ENCODE results near the gene ATG13. TPM values are rescaled to one million over a fixed set of nuclear protein-coding genes. Genes with fewer than 3 reads are reported as not detected.

The ATG13 gene
- total and polyA plus RNA-seq, 2 of the 4 experiments (the other 2 are of a cell fraction) = 43.0 to 49.7 TPM

DNA sequence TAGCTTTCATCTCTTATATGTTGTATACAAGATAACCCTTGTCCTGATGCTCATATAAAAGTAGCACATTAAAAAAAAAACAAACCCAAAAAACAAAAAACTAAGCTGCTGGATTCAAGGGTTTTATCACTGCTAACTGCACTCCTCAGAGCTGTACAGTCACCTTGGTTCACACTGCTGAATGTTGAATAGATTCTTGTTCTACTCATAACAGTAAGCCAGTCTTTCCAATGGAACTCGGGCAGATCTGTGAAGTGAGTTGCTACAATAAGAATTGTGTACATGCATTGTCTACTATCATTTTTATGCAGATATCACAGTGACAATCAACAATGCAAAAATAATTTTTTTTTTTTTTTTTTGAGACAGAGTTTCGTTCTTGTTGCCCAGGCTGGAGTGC is 5.0 kb upstream of the ATG13 start (continued):
- TF ChIP-seq, protein P1, sequence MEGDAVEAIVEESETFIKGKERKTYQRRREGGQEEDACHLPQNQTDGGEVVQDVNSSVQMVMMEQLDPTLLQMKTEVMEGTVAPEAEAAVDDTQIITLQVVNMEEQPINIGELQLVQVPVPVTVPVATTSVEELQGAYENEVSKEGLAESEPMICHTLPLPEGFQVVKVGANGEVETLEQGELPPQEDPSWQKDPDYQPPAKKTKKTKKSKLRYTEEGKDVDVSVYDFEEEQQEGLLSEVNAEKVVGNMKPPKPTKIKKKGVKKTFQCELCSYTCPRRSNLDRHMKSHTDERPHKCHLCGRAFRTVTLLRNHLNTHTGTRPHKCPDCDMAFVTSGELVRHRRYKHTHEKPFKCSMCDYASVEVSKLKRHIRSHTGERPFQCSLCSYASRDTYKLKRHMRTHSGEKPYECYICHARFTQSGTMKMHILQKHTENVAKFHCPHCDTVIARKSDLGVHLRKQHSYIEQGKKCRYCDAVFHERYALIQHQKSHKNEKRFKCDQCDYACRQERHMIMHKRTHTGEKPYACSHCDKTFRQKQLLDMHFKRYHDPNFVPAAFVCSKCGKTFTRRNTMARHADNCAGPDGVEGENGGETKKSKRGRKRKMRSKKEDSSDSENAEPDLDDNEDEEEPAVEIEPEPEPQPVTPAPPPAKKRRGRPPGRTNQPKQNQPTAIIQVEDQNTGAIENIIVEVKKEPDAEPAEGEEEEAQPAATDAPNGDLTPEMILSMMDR (conservative IDR thresholded peaks at IDR 0.05; ENCODE audit: low read depth, low read length) = no peak
- no peak for TF ChIP-seq SMC3 (IDR thresholded peaks at IDR 0.05; ENCODE audit: low read depth, low read length)
- TF ChIP-seq, protein P2, sequence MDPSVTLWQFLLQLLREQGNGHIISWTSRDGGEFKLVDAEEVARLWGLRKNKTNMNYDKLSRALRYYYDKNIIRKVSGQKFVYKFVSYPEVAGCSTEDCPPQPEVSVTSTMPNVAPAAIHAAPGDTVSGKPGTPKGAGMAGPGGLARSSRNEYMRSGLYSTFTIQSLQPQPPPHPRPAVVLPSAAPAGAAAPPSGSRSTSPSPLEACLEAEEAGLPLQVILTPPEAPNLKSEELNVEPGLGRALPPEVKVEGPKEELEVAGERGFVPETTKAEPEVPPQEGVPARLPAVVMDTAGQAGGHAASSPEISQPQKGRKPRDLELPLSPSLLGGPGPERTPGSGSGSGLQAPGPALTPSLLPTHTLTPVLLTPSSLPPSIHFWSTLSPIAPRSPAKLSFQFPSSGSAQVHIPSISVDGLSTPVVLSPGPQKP (IDR thresholded peaks at IDR 0.05; ENCODE audit: borderline replicate concordance, low read depth, low read length) = no peak

Measured in IMR-90 (cell line).